Testis (tissue), 3 donors: ENCODE measurements around the gene KRTAP9-7. TPM values are rescaled to one million over a fixed set of nuclear protein-coding genes. Genes with fewer than 3 reads are reported as not detected.

Experiments
- DNase-seq: peaks from one replicate; pipeline ENCODE4 v3.0.0-alpha.2; 2019
- H3K27ac ChIP-seq, 2 donors: fragments of 200-600 bp; sonication (generic); one replicate each; pipeline ENCODE4 v1.5.1; 2019
- H3K27me3 ChIP-seq: fragments of 200-600 bp; sonication (generic); one replicate; pipeline ENCODE4 v1.5.1; 2019
- H3K36me3 ChIP-seq: fragments of 200-600 bp; sonication (generic); one replicate; pipeline ENCODE4 v1.5.1; 2017; ENCODE audit warnings: low read depth; ENCODE audit errors: missing control alignments
- H3K4me1 ChIP-seq: fragments of 200-600 bp; sonication (generic); one replicate; pipeline ENCODE4 v1.5.1; 2019
- H3K4me3 ChIP-seq, 2 donors: fragments of 200-600 bp; sonication (generic); one replicate each; pipeline ENCODE4 v1.5.1; 2017 to 2019
- H3K9me3 ChIP-seq: fragments of 200-600 bp; sonication (generic); one replicate; pipeline ENCODE4 v1.5.1; 2017
- POLR2A ChIP-seq: fragments of 450-650 bp; IDR thresholded peaks from one replicate; pipeline ENCODE4 v1.6.1; 2017; ENCODE audit warnings: antibody characterized with exemption, mild to moderate bottlenecking, moderate library complexity
- WGBS, 2 donors: methylation state at CpG; one replicate each; pipeline ENCODE4 v1.1.5; 2018; 5-methylcytosine and 5-hydroxymethylcytosine counted together
- intact Hi-C: fragments of 100-400 bp; cut with DNase I; formaldehyde crosslinking; loops from one replicate; pipeline ENCODE4 v1.15.1; 2023; ENCODE audit warnings: low total_unique reads
- polyA plus RNA-seq: library from polyadenylated mRNA; stranded (reverse); fragments of 350-450 nt; fragmentation: Illumina TruSeq; extraction: RNeasy Lipid Tissue Mini Kit (QIAGEN cat#74804); gene quantifications from one replicate; pipeline ENCODE4 v1.2.3, GENCODE V29; 2014; ENCODE audit warnings: low read depth, low replicate concordance; ENCODE audit not compliant: insufficient read depth
- total RNA-seq, 2 donors: library from RNA; depleted of rRNA; stranded (reverse); fragments of >200 nt; gene quantifications; one replicate each; pipeline ENCODE4 v1.2.3, GENCODE V29; 2016
- TF ChIP-seq, protein P1 (sequence below), 3 experiments: fragments of 450-650 bp in 2 of 3; fragments of 200-600 bp in 1 of 3; sonication (generic) in 1 of 3; IDR thresholded peaks; one replicate each; pipeline ENCODE4 v1.5.1; 2016 to 2019; ENCODE audit warnings: antibody characterized with exemption in 3 of 3, mild to moderate bottlenecking in 2 of 3, moderate library complexity in 1 of 3

KRTAP9-7 gene
- total and polyA plus RNA-seq, 3 donors from 2014 or later, result 0.47 TPM; not detected in 2

GRCh38 chr17:41271858-41272257, 3.6 kb upstream of the KRTAP9-7 start:
- no peaks in the 10 kb centered on the region for H3K36me3 ChIP-seq
- no peaks in the 10 kb centered on the region for H3K27me3 ChIP-seq
- H3K27ac ChIP-seq, result no peak overlapping the region
- H3K4me1 ChIP-seq, result no peaks in the 10 kb centered on the region
- H3K9me3 ChIP-seq, result no peaks in the 10 kb centered on the region
- TF ChIP-seq, protein P1, sequence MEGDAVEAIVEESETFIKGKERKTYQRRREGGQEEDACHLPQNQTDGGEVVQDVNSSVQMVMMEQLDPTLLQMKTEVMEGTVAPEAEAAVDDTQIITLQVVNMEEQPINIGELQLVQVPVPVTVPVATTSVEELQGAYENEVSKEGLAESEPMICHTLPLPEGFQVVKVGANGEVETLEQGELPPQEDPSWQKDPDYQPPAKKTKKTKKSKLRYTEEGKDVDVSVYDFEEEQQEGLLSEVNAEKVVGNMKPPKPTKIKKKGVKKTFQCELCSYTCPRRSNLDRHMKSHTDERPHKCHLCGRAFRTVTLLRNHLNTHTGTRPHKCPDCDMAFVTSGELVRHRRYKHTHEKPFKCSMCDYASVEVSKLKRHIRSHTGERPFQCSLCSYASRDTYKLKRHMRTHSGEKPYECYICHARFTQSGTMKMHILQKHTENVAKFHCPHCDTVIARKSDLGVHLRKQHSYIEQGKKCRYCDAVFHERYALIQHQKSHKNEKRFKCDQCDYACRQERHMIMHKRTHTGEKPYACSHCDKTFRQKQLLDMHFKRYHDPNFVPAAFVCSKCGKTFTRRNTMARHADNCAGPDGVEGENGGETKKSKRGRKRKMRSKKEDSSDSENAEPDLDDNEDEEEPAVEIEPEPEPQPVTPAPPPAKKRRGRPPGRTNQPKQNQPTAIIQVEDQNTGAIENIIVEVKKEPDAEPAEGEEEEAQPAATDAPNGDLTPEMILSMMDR (IDR thresholded peaks at IDR 0.05), result no peak
- no peak for DNase-seq
- H3K4me3 ChIP-seq, result no peak overlapping the region
- WGBS, 2 donors, result no CpG with 5 or more reads among the region's 1 CpG
- intact Hi-C loops, result no loop called here

DNA sequence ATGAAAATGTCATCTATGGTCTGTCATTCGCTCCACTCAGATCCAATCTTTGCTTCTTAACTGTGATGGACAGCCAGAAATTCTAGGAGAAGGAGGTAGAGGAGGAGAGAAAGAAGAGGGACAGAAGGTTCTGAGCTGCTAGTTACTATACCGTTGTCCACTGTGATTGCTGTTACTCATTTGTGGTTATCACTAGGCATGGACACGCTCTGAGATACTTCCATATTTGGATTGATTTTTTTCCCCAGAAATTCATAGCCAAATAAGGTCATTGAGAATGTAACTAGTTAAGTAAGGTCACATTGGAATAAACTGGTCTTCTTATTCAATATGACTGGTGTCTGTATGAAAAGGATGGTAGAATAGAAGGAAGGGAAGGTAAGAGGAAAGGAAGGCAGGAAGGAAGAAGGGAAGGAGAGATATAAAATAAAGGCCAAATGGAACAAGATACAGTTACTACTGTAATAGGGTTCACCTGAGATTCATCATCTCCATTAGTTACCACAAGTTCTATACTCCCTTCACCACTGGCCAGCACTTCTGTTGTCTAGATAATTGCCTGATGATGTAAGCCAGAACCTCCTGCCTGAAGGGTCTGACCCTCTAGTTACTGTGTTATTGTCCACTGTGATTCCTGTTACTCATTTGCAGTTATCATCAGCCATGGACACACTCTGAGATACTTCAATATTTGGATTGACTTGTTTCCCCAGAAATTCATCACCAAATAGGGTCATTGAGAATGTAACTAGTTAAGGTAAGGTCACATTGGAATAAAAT, 2.9 kb downstream of the KRTAP9-7 start:
- Histone ChIP-seq H3K4me1 (no peaks in the 10 kb centered on the region), H3K27ac (no peak overlapping the region), H3K9me3 (no peaks in the 10 kb centered on the region), H3K36me3 (no peaks in the 10 kb centered on the region), H3K4me3 (no peak overlapping the region), H3K27me3 (no peaks in the 10 kb centered on the region)
- intact Hi-C loops, result no loop called here
- no peak for DNase-seq
- TF ChIP-seq POLR2A, result no peak
- TF ChIP-seq, protein P1 (IDR thresholded peaks at IDR 0.05), result no peak
- 78 to 92% methylated on average over 3 of the region's 3 CpGs for WGBS, 2 donors

GRCh38 chr17:41284043-41284442, 8.5 kb downstream of the KRTAP9-7 start:
- H3K4me1 ChIP-seq, result no peaks in the 10 kb centered on the region
- intact Hi-C loops, result no loop called here
- no peak overlapping the region for H3K4me3 ChIP-seq
- no peak for TF ChIP-seq POLR2A
- TF ChIP-seq, protein P1 (IDR thresholded peaks at IDR 0.05), result no peak
- DNase-seq, result no peak
- 53 to 57% methylated on average over 3 of the region's 3 CpGs for WGBS, 2 donors
- H3K27ac ChIP-seq, result no peak overlapping the region
- H3K9me3 ChIP-seq, result no peaks in the 10 kb centered on the region
- no peaks in the 10 kb centered on the region for H3K27me3 ChIP-seq
- no peaks in the 10 kb centered on the region for H3K36me3 ChIP-seq

DNA sequence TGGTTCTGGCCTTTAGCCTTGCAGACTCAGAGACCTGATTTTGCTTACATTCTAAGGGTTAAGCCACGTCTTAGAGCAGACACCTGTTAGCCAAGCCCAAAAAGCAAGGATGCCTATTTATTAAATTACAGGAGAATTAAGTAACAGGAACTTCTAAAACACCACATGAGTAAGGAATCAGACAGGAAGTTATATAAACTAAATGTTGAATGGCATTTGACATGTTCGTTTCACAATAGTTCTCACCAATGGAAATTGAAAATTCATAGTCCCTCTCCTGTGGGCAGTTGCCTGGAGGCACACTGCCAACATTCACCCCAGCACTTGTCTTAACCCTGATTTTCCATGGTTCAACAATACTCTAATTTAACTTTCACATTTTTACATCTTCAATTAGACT, 9.0 kb downstream of the KRTAP9-7 start:
- no peak overlapping the region for H3K27ac ChIP-seq
- no peaks in the 10 kb centered on the region for H3K4me1 ChIP-seq
- H3K27me3 ChIP-seq, result no peaks in the 10 kb centered on the region
- 61 to 62% methylated on average over 2 of the region's 2 CpGs for WGBS, 2 donors
- no peak for TF ChIP-seq POLR2A
- TF ChIP-seq, protein P1 (IDR thresholded peaks at IDR 0.05), result no peak
- no peak overlapping the region for H3K4me3 ChIP-seq
- H3K9me3 ChIP-seq, result no peaks in the 10 kb centered on the region
- DNase-seq, result no peak
- intact Hi-C loops, result no loop called here
- H3K36me3 ChIP-seq, result no peaks in the 10 kb centered on the region

DNA sequence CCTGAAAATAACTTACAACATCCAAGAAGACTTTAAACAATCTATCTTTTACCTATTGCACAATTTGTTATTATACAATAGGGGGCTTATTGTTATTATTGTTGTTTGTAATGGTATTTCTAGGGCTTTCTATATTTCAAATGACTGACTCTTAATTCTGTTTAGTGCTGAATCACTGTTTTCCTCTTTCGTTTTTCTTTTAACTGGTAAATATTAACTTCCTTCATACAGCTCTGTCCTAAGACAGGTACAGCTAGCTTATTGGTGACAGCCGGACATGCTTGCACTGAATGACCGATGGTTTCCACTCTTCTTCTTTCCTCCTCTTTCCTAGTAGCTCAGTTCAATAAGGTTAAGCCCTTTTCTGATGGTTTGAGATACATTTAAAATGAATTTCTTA, 11.6 kb downstream of the KRTAP9-7 start:
- DNase-seq, result no peak
- Histone ChIP-seq H3K27me3 (no peaks in the 10 kb centered on the region), H3K36me3 (no peaks in the 10 kb centered on the region), H3K9me3 (no peaks in the 10 kb centered on the region), H3K4me3 (no peak overlapping the region), H3K4me1 (no peaks in the 10 kb centered on the region), H3K27ac (no peak overlapping the region)
- WGBS, 2 donors, result 82 to 91% methylated on average over 3 of the region's 3 CpGs
- intact Hi-C loops, result no loop called here
- TF ChIP-seq, protein P1 (IDR thresholded peaks at IDR 0.05), result no peak
- no peak for TF ChIP-seq POLR2A
